ENCODE results near the gene DNM3.

DNM3 gene

GRCh38 chr1:172383536-172383935, 542.2 kb downstream of the DNM3 start:
- no peak for DNase-seq

- no peak for DNase-seq
These were observed 543.4 kb downstream of the DNM3 start for GRCh38 chr1:172384656-172385055.

- DNase-seq = no peak
These were observed 544.7 kb downstream of the DNM3 start for GRCh38 chr1:172386046-172386445.

- DNase-seq = no peak
These were observed 547.2 kb downstream of the DNM3 start for GRCh38 chr1:172388490-172388889.

- DNase-seq = no peak
These were observed 549.0 kb downstream of the DNM3 start for GRCh38 chr1:172390301-172390682.

GRCh38 chr1:172390683-172391551, 549.6 kb downstream of the DNM3 start:
- DNase-seq = no peak

GRCh38 chr1:172391976-172392375, 550.7 kb downstream of the DNM3 start:
- DNase-seq = no peak

GRCh38 chr1:172393354-172393753, 552.1 kb downstream of the DNM3 start:
- no peak for DNase-seq

- DNase-seq = no peak
These were observed 552.9 kb downstream of the DNM3 start for GRCh38 chr1:172394141-172394751.

GRCh38 chr1:172394811-172395210, 553.5 kb downstream of the DNM3 start:
- no peak for DNase-seq

GRCh38 chr1:172395576-172395975, 554.3 kb downstream of the DNM3 start:
- DNase-seq = no peak

GRCh38 chr1:172397221-172397620, 555.9 kb downstream of the DNM3 start:
- no peak for DNase-seq

GRCh38 chr1:172397633-172398032, 556.3 kb downstream of the DNM3 start:
- DNase-seq = no peak

- no peak for DNase-seq
These were observed 556.9 kb downstream of the DNM3 start for GRCh38 chr1:172398193-172398592.

- DNase-seq = peak; percentile 68
These were observed 557.9 kb downstream of the DNM3 start for GRCh38 chr1:172398970-172399755.

GRCh38 chr1:172399756-172400721, 558.7 kb downstream of the DNM3 start:
- DNase-seq = no peak

- DNase-seq = no peak
These were observed 559.4 kb downstream of the DNM3 start for GRCh38 chr1:172400722-172401105.

GRCh38 chr1:172401477-172401876, 560.2 kb downstream of the DNM3 start:
- no peak for DNase-seq

GRCh38 chr1:172401892-172402291, 560.6 kb downstream of the DNM3 start:
- DNase-seq = no peak

- no peak for DNase-seq
These were observed 561.7 kb downstream of the DNM3 start for GRCh38 chr1:172402878-172403569.

- no peak for DNase-seq
These were observed 562.8 kb downstream of the DNM3 start for GRCh38 chr1:172404121-172404520.

GRCh38 chr1:172405912-172406311, 564.6 kb downstream of the DNM3 start:
- DNase-seq = no peak

All from NCI-H510A treated with DMSO at 0.1 percent for 48 hours (cell line).